Activated T-helper 2 cell treated with anti-CD3 and anti-CD28 coated beads, Interferon-gamma antibody, Interleukin-2, Interleukin-4, amounts not matched to agents 10 μg/mL and 5 μg/mL and 100 μg/mL, durations not matched to agents 14 hours and 24 hours and 36 hours (primary cell): ENCODE results near the gene C16orf95. TPM values are rescaled to one million over a fixed set of nuclear protein-coding genes. Genes with fewer than 3 reads are reported as not detected.
A peak's percentile ranks its signal among the peaks of the same experiment; 100 is the strongest.

Source experiments
- DNase-seq: peaks from one replicate; pipeline ENCODE4 v3.0.0; 2021; ENCODE audit warnings: low spot score
- H3K27ac Mint-ChIP-seq: one replicate; pipeline ENCODE4 v1.8.0; 2021; ENCODE audit warnings: mixed read lengths
- H3K27me3 Mint-ChIP-seq: one replicate; pipeline ENCODE4 v1.8.0; 2021; ENCODE audit warnings: low read depth, mixed read lengths
- H3K36me3 Mint-ChIP-seq: one replicate; pipeline ENCODE4 v1.8.0; 2021; ENCODE audit warnings: low read depth, mixed read lengths
- H3K4me1 Mint-ChIP-seq: one replicate; pipeline ENCODE4 v1.8.0; 2021; ENCODE audit warnings: low read depth, mixed read lengths
- H3K4me3 Mint-ChIP-seq: one replicate; pipeline ENCODE4 v1.8.0; 2021; ENCODE audit warnings: low read depth, mild to moderate bottlenecking, moderate library complexity, mixed read lengths
- H3K9me3 Mint-ChIP-seq: one replicate; pipeline ENCODE4 v1.8.0; 2021; ENCODE audit warnings: mixed read lengths
- intact Hi-C: fragments of 100-400 bp; cut with micrococcal nuclease; formaldehyde crosslinking; loops from one replicate; pipeline ENCODE4 v1.15.1; 2023
- total RNA-seq: library from RNA; stranded (reverse); gene quantifications from 2 replicates; pipeline ENCODE4 v1.2.3, GENCODE V29; 2022

C16orf95 gene
- total RNA-seq, 1 donor from 2014 or later: 12.3 TPM

DNA sequence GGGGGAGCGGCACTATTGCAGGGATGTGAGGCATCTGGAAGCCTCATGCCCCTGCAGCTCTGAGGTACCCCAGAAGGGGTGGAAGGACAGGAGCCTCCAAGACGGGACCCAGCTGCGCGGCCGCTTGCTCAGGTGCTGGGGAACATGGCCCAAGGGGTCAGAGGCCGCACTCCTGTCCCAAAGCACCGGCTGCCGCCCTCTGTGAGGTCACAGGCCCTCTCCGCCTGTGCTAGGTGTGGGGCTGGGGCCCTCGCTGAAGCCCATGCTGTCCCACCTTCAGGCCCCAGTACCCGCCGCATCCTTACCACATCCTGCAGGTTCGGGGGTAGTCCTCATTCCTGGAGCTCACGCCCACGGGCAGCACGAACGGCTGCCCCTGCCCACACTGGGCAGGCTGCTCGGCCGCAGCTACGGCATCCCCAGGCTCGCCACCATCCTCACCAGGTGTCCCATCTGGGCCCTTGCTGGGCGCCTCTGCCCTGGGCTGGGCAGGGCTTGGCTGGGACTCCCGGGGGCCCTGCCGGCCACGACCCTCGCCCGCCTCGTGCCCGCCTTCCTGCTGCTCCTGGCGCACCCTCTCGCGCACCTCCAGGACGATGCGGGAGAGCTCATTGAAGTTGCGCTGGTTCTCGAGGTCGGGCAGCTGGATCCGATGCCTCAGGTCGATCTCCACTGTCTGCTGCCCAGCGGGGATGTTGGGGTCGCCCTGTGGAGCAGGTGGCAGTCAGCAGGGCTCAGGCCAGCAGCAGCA is 16.6 kb upstream of the C16orf95 start:
- Mint-ChIP-seq H3K4me3 (no peak overlapping the region), H3K27ac (no peak overlapping the region), H3K27me3 (no peaks in the 10 kb centered on the region), H3K9me3 (no peaks in the 10 kb centered on the region), H3K36me3 (peaks cover 28% of the 10 kb centered on the region), H3K4me1 (peaks cover 5% of the 10 kb centered on the region)
- intact Hi-C loops: no loop called here
- DNase-seq: no peak

DNA sequence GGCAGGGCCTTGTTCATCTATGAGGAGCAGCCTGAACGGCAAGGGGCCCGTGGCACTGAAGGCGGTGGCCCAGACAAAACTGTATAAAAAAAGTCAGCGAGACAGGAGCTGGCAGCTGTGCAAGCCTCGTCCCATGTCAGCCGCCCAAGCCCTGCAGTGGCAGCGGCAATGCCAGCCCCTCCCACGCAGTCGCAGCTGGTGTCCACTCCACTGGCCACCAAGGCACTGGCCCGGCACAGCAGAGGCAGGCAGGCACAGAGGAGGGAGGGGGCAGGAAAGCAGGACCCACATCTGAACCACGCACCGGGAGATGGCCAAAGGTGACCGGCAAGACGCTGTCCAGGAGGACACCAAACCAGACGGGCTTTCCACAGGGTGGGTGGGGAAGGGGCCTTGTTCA is 15.9 kb upstream of the C16orf95 start:
- intact Hi-C loops: no loop called here

DNA sequence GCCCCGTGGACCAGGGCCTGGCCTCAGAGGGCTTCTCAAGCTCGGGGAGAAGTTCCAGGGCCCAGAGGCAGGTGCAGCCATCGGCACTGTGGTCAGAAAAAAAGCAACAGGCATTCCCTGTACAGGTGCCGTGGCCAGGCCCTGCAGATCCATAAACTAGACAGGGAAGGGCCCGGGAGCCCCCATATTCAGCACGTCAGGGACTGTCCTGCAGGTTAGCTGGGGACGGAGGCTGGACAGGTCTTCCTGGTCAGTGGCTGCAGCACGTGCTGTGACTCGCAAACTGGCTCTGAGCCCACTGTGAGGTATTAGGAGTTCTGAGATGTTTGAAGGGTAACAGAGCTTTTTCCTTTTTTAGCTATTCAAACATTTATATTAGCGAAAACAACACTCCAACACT is 15.0 kb upstream of the C16orf95 start:
- Mint-ChIP-seq H3K9me3 (no peaks in the 10 kb centered on the region), H3K27ac (no peak overlapping the region), H3K36me3 (peaks cover 23% of the 10 kb centered on the region), H3K27me3 (no peaks in the 10 kb centered on the region), H3K4me3 (no peak overlapping the region), H3K4me1 (peaks cover under 1% of the 10 kb centered on the region)
- no peak for DNase-seq
- intact Hi-C loops: no loop called here

More for the DNA sequence above, 15.9 kb upstream of the C16orf95 start:
- Mint-ChIP-seq H3K4me3 (no peak overlapping the region), H3K4me1 (peaks cover 5% of the 10 kb centered on the region), H3K27me3 (no peaks in the 10 kb centered on the region), H3K27ac (no peak overlapping the region), H3K9me3 (no peaks in the 10 kb centered on the region), H3K36me3 (peaks cover 26% of the 10 kb centered on the region)
- no peak for DNase-seq

- Mint-ChIP-seq H3K4me1 (no peaks in the 10 kb centered on the region), H3K4me3 (no peak overlapping the region), H3K27ac (no peak overlapping the region), H3K9me3 (no peaks in the 10 kb centered on the region), H3K27me3 (no peaks in the 10 kb centered on the region), H3K36me3 (peaks cover 21% of the 10 kb centered on the region)
- no peak for DNase-seq
- intact Hi-C loops: no loop called here
Measured at GRCh38 chr16:87331241-87331801, 14.1 kb upstream of the C16orf95 start.

- Mint-ChIP-seq H3K27ac (no peak overlapping the region), H3K4me3 (no peak overlapping the region), H3K27me3 (no peaks in the 10 kb centered on the region), H3K9me3 (no peaks in the 10 kb centered on the region), H3K36me3 (peaks cover 21% of the 10 kb centered on the region), H3K4me1 (peaks cover 2% of the 10 kb centered on the region)
- no peak for DNase-seq
- intact Hi-C loops: no loop called here
Measured at GRCh38 chr16:87330646-87331045, 13.5 kb upstream of the C16orf95 start.

DNA sequence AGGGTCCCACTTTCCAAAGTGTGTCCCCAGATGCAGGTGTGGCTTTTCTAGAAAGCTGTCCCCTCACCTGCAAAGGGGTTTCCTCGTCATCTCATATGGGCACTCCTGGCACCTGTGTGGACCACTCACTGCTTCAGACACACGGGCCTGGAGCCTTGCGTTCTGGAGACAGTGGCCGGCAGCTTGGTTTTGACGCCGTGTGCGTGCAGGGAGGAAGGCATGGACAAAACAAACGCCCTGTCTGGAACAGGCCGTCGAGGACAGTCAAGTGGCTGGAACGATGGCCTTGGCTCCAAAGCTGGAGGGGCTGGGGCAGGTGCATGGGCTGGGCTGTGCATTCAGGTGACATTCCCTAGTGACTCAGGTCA is 13.0 kb upstream of the C16orf95 start:
- intact Hi-C loops: no loop called here
- Mint-ChIP-seq H3K27me3 (no peaks in the 10 kb centered on the region), H3K9me3 (no peaks in the 10 kb centered on the region), H3K4me1 (peaks cover 4% of the 10 kb centered on the region), H3K27ac (no peak overlapping the region), H3K4me3 (no peak overlapping the region), H3K36me3 (peaks cover 21% of the 10 kb centered on the region)
- DNase-seq: no peak

DNA sequence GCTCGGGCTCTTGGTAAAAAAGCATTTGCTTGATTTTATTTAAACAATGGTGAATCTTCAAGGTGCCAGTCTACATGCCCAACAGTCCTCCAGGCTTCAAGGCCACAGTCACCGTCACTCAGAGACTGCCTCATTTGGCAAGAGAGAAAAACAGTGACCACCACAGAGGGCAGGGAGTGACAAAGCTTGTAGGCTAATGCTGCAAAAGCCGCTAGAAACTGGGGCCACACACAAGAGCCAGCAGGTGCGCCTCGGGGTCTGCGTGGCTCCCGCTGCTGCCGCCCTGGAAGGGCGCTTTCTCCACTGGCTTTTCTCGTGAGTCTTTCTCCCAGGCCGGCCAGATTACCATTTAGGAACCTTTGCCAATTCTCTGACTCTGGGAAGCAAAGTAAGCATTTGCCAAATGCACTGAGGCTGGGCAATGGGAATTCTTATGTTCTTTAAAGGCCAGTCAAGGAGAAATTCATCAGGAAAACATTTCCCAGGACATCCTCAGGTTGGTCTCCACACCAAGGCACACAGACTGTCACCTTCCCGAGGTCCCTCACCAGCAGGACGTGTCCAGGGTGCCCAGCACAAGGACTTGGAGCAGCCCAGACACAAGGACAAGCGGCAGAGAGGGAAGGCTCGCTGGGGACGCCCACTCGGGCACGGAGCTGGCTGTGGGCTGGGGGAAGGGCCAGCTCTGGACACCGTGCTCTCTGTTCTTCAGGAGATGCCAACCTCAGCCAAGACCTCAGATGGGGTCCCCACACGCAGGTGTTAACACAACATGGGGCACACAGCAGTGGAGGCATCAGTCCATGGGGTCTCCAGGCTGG is 12.5 kb upstream of the C16orf95 start:
- DNase-seq: no peak
- Mint-ChIP-seq H3K36me3 (peaks cover 21% of the 10 kb centered on the region), H3K4me3 (no peak overlapping the region), H3K4me1 (peaks cover 4% of the 10 kb centered on the region), H3K27me3 (no peaks in the 10 kb centered on the region), H3K27ac (no peak overlapping the region), H3K9me3 (no peaks in the 10 kb centered on the region)
- intact Hi-C loops: loop anchor here (10.0 kb wide), 1 partner anchor 305 kb away; no protein-coding TSS in a partner anchor

GRCh38 chr16:87328846-87329245 is 11.7 kb upstream of the C16orf95 start:
- H3K27me3 Mint-ChIP-seq: no peaks in the 10 kb centered on the region
- peaks cover 4% of the 10 kb centered on the region for H3K4me1 Mint-ChIP-seq
- no peak for DNase-seq
- peaks cover 16% of the 10 kb centered on the region for H3K36me3 Mint-ChIP-seq
- no peak overlapping the region for H3K4me3 Mint-ChIP-seq
- no peaks in the 10 kb centered on the region for H3K9me3 Mint-ChIP-seq
- H3K27ac Mint-ChIP-seq: no peak overlapping the region
- intact Hi-C loops: loop anchor here (10.0 kb wide), 1 partner anchor 306 kb away; no protein-coding TSS in a partner anchor

DNA sequence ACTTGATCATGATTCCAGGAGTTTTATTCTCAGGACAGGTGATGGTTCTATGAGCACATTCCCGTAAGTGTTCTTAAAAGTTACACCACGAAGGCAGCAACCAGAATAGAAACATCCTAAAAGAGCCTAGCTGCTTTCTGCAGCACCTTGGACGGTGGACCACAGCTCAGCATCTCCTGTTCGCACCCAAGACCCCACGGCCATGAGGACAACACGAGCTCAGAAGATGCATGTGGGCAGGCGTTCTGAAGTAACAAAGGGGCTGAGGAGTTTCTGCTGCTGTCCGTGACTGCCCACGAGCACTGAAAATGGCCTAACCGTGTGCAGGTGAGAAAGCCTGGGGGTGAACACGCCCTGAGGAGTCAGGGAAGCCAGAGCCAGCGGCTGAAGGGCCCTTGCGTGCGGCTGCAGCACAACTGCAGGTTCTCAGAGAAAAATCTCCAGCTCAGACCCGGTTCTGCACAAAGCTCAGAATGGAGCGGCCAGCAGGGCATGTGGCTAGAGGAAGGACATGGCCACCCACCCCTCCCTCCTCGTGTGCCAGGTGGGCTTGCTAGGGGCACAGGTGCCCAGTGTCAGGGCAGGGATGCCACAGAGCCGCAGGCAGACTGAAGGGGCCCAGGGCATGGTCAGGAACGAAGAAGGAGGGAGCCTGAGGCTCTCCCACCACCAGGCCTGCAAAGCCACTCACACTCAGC is 10.8 kb upstream of the C16orf95 start:
- H3K27me3 Mint-ChIP-seq: no peaks in the 10 kb centered on the region
- peaks cover 14% of the 10 kb centered on the region for H3K36me3 Mint-ChIP-seq
- no peaks in the 10 kb centered on the region for H3K9me3 Mint-ChIP-seq
- no peak overlapping the region for H3K27ac Mint-ChIP-seq
- peaks cover 4% of the 10 kb centered on the region for H3K4me1 Mint-ChIP-seq
- no peak for DNase-seq
- H3K4me3 Mint-ChIP-seq: no peak overlapping the region
- intact Hi-C loops: loop anchor here (10.0 kb wide), 1 partner anchor 307 kb away; no protein-coding TSS in a partner anchor

GRCh38 chr16:87326151-87326571 is 9.0 kb upstream of the C16orf95 start:
- Mint-ChIP-seq H3K27ac (no peak overlapping the region), H3K27me3 (no peaks in the 10 kb centered on the region), H3K4me3 (no peak overlapping the region), H3K36me3 (peaks cover 10% of the 10 kb centered on the region), H3K4me1 (peaks cover 4% of the 10 kb centered on the region), H3K9me3 (no peaks in the 10 kb centered on the region)
- no peak for DNase-seq
- intact Hi-C loops: loop anchor here (10.0 kb wide), 1 partner anchor 309 kb away; no protein-coding TSS in a partner anchor

GRCh38 chr16:87325423-87325858 is 8.2 kb upstream of the C16orf95 start:
- intact Hi-C loops: loop anchor here (10.0 kb wide), 1 partner anchor 309 kb away; no protein-coding TSS in a partner anchor
- peak overlapping the region; percentile 7 for H3K27ac Mint-ChIP-seq
- H3K4me1 Mint-ChIP-seq: peaks cover 4% of the 10 kb centered on the region
- no peaks in the 10 kb centered on the region for H3K27me3 Mint-ChIP-seq
- no peaks in the 10 kb centered on the region for H3K9me3 Mint-ChIP-seq
- peaks cover 3% of the 10 kb centered on the region for H3K36me3 Mint-ChIP-seq
- no peak for DNase-seq
- no peak overlapping the region for H3K4me3 Mint-ChIP-seq
